ENCODE measurements around the gene CAMKMT. TPM values are rescaled to one million over a fixed set of nuclear protein-coding genes. Genes with fewer than 3 reads are reported as not detected.

Gene CAMKMT
- total RNA-seq, 1 experiment from 2014 or later = 2.7 TPM

DNA sequence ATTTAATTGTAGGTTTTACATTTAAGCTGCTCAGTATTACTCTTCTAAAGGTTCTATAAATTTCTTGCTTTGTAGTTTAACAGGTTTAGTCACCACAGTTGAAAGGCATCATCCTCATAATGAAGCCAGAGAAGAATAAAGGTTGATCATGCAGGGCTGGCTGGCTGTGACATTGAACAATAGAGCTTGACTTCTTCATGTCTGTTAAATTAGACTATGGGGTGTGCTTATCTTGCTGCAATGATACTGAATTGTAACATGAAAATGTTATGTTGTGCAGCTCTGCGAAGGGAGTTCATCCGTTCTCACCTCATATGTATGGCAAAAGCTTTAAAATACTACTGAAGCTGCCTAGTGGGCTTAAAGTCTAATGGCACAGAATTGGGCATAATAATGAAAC, 81.8 kb downstream of the CAMKMT start:
- ATAC-seq = no peak
- ChIA-PET POLR2A (ENCODE audit: unreplicated experiment) (no interaction called here), CTCF (no interaction called here)

DNA sequence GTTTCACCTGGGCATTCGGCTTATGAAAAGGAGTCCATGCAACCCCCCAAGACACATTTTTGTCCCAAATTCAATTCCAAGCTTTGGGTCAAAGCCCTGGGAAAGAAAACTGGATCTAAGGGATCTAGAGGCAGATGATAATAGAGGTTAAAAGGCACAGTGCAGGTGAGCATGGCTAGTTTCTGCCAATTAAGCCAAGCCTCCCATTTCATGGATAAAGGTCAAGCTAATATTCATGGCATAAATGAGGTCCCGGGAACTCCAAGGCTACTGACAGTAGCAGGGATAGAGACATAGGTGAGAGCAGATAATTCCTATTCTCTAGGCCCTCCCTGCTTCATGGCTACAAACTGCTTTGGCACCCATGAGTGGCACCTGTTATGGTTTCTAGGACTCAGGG, 83.1 kb downstream of the CAMKMT start:
- Histone ChIP-seq H3F3A (ENCODE audit: low read length, unreplicated experiment) (no peaks in the 10 kb centered on the region), H3K9me2 (replicated peaks; ENCODE audit: low read length) (no peaks in the 10 kb centered on the region), H3K36me3 (ENCODE audit: low read depth, low read length) (0 out of 2 replicates have a peak, but pooled peaks cover 3% of the 10 kb centered on the region), H3K4me2 (ENCODE audit: low read length) (no peak overlapping the region), H3K9ac (ENCODE audit: low read length) (no peak overlapping the region), H3K27me3 (ENCODE audit: low read length) (no peaks in the 10 kb centered on the region), H4K20me1 (ENCODE audit: low read length) (no peaks in the 10 kb centered on the region), H3K27ac (ENCODE audit: low read length) (no peak overlapping the region), H3K79me2 (ENCODE audit: low read length) (no peaks in the 10 kb centered on the region), H3K9me3 (ENCODE audit: low read length) (no peaks in the 10 kb centered on the region), H3K4me3 (ENCODE audit: low read length) (no peak overlapping the region), H2AFZ (ENCODE audit: low read length) (no peak overlapping the region), H3K4me1 (ENCODE audit: insufficient read depth, low read length) (peaks cover 13% of the 10 kb centered on the region)
- TF ChIP-seq EZH2phosphoT487 (IDR thresholded peaks at IDR 0.05; ENCODE audit: borderline replicate concordance, low read length) (no peak), EZH2 (IDR thresholded peaks at IDR 0.05; ENCODE audit: low read length, unreplicated experiment) (no peak)
- TF ChIP-seq, protein P1, sequence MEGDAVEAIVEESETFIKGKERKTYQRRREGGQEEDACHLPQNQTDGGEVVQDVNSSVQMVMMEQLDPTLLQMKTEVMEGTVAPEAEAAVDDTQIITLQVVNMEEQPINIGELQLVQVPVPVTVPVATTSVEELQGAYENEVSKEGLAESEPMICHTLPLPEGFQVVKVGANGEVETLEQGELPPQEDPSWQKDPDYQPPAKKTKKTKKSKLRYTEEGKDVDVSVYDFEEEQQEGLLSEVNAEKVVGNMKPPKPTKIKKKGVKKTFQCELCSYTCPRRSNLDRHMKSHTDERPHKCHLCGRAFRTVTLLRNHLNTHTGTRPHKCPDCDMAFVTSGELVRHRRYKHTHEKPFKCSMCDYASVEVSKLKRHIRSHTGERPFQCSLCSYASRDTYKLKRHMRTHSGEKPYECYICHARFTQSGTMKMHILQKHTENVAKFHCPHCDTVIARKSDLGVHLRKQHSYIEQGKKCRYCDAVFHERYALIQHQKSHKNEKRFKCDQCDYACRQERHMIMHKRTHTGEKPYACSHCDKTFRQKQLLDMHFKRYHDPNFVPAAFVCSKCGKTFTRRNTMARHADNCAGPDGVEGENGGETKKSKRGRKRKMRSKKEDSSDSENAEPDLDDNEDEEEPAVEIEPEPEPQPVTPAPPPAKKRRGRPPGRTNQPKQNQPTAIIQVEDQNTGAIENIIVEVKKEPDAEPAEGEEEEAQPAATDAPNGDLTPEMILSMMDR (conservative IDR thresholded peaks at IDR 0.05; ENCODE audit: low read depth, low read length) = no peak
- no peak for ATAC-seq
- CTCF ChIA-PET = no interaction called here
- POLR2A ChIA-PET (ENCODE audit: unreplicated experiment) = no interaction called here
- no TSS peak for BruUV-seq (replicated peaks)
- intact Hi-C loops (cut with micrococcal nuclease) = no loop called here
- DNase-seq = no peak

More for the DNA sequence above, 81.8 kb downstream of the CAMKMT start:
- Histone ChIP-seq H3K79me2 (ENCODE audit: low read length) (no peaks in the 10 kb centered on the region), H3K27ac (ENCODE audit: low read length) (no peak overlapping the region), H3K36me3 (ENCODE audit: low read depth, low read length) (0 out of 2 replicates have a peak, but pooled peaks cover 3% of the 10 kb centered on the region), H3K27me3 (ENCODE audit: low read length) (no peaks in the 10 kb centered on the region), H3K4me2 (ENCODE audit: low read length) (no peak overlapping the region), H3K4me3 (ENCODE audit: low read length) (no peak overlapping the region), H4K20me1 (ENCODE audit: low read length) (no peaks in the 10 kb centered on the region), H2AFZ (ENCODE audit: low read length) (no peak overlapping the region), H3F3A (ENCODE audit: low read length, unreplicated experiment) (no peaks in the 10 kb centered on the region), H3K9me2 (replicated peaks; ENCODE audit: low read length) (no peaks in the 10 kb centered on the region), H3K4me1 (ENCODE audit: insufficient read depth, low read length) (peaks cover 13% of the 10 kb centered on the region), H3K9ac (ENCODE audit: low read length) (no peak overlapping the region), H3K9me3 (ENCODE audit: low read length) (no peaks in the 10 kb centered on the region)
- BruUV-seq (replicated peaks) = no TSS peak
- intact Hi-C loops (cut with micrococcal nuclease) = no loop called here
- no peak for DNase-seq
- TF ChIP-seq, protein P1 (conservative IDR thresholded peaks at IDR 0.05; ENCODE audit: low read depth, low read length) = no peak
- no peak for TF ChIP-seq EZH2 (IDR thresholded peaks at IDR 0.05; ENCODE audit: low read length, unreplicated experiment)
- no peak for TF ChIP-seq EZH2phosphoT487 (IDR thresholded peaks at IDR 0.05; ENCODE audit: borderline replicate concordance, low read length)

DNA sequence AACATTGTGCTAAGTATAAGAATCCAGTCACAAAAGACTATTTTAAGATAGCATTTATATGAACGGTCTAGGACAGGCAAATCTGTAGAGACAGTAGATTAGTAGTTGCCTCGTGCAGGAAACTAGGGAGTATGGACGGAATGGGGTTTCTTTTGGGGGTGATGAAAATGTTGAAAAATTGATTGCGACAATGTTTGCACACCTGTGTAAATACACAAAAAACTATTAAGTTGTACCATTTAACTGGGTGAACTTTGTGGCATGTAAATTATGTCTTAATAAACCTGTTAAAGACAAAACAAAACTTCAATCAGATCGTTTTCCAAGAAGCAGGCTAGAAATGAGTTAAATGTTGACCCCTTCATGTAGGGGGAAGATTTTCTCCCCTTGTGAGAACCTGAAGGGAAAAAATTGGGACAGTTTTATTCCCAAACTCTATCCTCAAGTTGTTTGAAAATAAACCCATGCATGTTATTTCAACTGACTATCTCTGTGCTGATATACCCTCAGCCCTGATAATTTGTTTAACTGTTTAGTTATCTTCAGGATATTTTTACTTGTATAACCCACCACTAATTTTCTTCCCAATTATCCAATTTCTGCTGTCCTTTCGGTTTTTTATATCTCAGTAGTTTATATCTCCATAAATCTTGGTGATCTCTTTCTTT, 87.2 kb downstream of the CAMKMT start:
- H3K9me2 ChIP-seq (replicated peaks; ENCODE audit: low read length) = no peaks in the 10 kb centered on the region
- no peaks in the 10 kb centered on the region for H3K79me2 ChIP-seq (ENCODE audit: low read length)
- ChIA-PET CTCF (no interaction called here), POLR2A (ENCODE audit: unreplicated experiment) (no interaction called here)
- no peak for DNase-seq
- H2AFZ ChIP-seq (ENCODE audit: low read length) = no peak overlapping the region
- TF ChIP-seq, protein P1 (conservative IDR thresholded peaks at IDR 0.05; ENCODE audit: low read depth, low read length) = no peak
- TF ChIP-seq EZH2phosphoT487 (IDR thresholded peaks at IDR 0.05; ENCODE audit: borderline replicate concordance, low read length) (no peak), EZH2 (IDR thresholded peaks at IDR 0.05; ENCODE audit: low read length, unreplicated experiment) (no peak)
- H4K20me1 ChIP-seq (ENCODE audit: low read length) = no peaks in the 10 kb centered on the region
- H3K9ac ChIP-seq (ENCODE audit: low read length) = no peak overlapping the region
- 0 out of 2 replicates have a peak, but pooled peaks cover 3% of the 10 kb centered on the region for H3K36me3 ChIP-seq (ENCODE audit: low read depth, low read length)
- H3K4me3 ChIP-seq (ENCODE audit: low read length) = no peak overlapping the region
- no peaks in the 10 kb centered on the region for H3K9me3 ChIP-seq (ENCODE audit: low read length)
- ATAC-seq = no peak
- no TSS peak for BruUV-seq (replicated peaks)
- H3K4me1 ChIP-seq (ENCODE audit: insufficient read depth, low read length) = no peaks in the 10 kb centered on the region
- intact Hi-C loops (cut with micrococcal nuclease) = no loop called here
- H3F3A ChIP-seq (ENCODE audit: low read length, unreplicated experiment) = no peaks in the 10 kb centered on the region
- no peak overlapping the region for H3K27ac ChIP-seq (ENCODE audit: low read length)
- no peak overlapping the region for H3K4me2 ChIP-seq (ENCODE audit: low read length)
- no peaks in the 10 kb centered on the region for H3K27me3 ChIP-seq (ENCODE audit: low read length)

Data from PC-3 (cell line).